Gastrocnemius medialis (tissue), 4 donors: ENCODE data around the gene TBXA2R. TPM values are rescaled to one million over a fixed set of nuclear protein-coding genes. Genes with fewer than 3 reads are reported as not detected.

Experiments used
- ATAC-seq, 2 donors: fragments of 150-250 bp; one replicate each; pipeline ENCODE4 v1.9.1; 2016
- DNase-seq, 2 donors: peaks; one replicate each; pipeline ENCODE4 v3.0.0-alpha.2; 2019
- H3K27ac ChIP-seq, 4 donors: fragments of 200-600 bp; sonication (generic); 1 replicate in 1 of 4; 2 replicates in 3 of 4; pipeline ENCODE4 v1.5.1; 2016 to 2018; ENCODE audit warnings: mild to moderate bottlenecking in 2 of 4, moderate library complexity in 1 of 4
- H3K27me3 ChIP-seq, 3 donors: fragments of 200-600 bp; sonication (generic) in 2 of 3; 1 replicate in 1 of 3; 2 replicates in 2 of 3; pipeline versions ENCODE4 v1.5.1 to v1.6.0; 2016 to 2019; ENCODE audit warnings: mild to moderate bottlenecking in 1 of 3, moderate library complexity in 1 of 3
- H3K36me3 ChIP-seq, 2 donors: fragments of 200-600 bp; sonication (generic) in 1 of 2; one replicate each; pipeline ENCODE4 v1.5.1; 2017 to 2018
- H3K4me1 ChIP-seq, 2 donors: fragments of 200-600 bp; sonication (generic) in 1 of 2; one replicate each; pipeline ENCODE4 v1.5.1; 2016 to 2017; ENCODE audit warnings: mild to moderate bottlenecking in 2 of 2
- H3K4me3 ChIP-seq, 4 donors: fragments of 200-600 bp; sonication (generic) in 3 of 4; 1 replicate in 1 of 4; 2 replicates in 3 of 4; pipeline ENCODE4 v1.5.1; 2016 to 2019; ENCODE audit warnings: mild to moderate bottlenecking in 2 of 4
- H3K9me3 ChIP-seq, 3 donors: fragments of 200-600 bp; sonication (generic) in 2 of 3; 1 replicate in 1 of 3; 2 replicates in 2 of 3; pipeline ENCODE4 v1.5.1; 2016 to 2019
- POLR2A ChIP-seq, 2 donors: fragments of 450-650 bp; IDR thresholded peaks; one replicate each; pipeline ENCODE4 v1.6.1; 2017; ENCODE audit warnings: antibody characterized with exemption in 2 of 2, mild to moderate bottlenecking in 2 of 2, moderate library complexity in 2 of 2
- in situ Hi-C, 4 donors: fragments of 200-750 bp; cut with MboI; loops; one replicate each; pipeline versions ENCODE4 v1.15.0 to v1.8.0; 2017; ENCODE audit warnings: low sequenced_read_pairs in 4 of 4
- intact Hi-C: fragments of 100-400 bp; cut with DNase I; formaldehyde crosslinking; loops from one replicate; pipeline ENCODE4 v1.15.1; 2023; ENCODE audit warnings: low total_unique reads
- total RNA-seq, 4 donors: library from RNA; depleted of rRNA; stranded (reverse); fragments of >200 nt; gene quantifications; one replicate each; pipeline versions ENCODE4 v1.1.0 to v1.2.3, GENCODE V29; 2016
- TF ChIP-seq, protein P1 (sequence below), 5 experiments: fragments of 450-650 bp in 3 of 5; fragments of 200-600 bp in 2 of 5; sonication (generic) in 2 of 5; IDR thresholded peaks in 4 of 5; conservative IDR thresholded peaks in 1 of 5; 1 replicate in 4 of 5; 2 replicates in 1 of 5; pipeline ENCODE4 v1.5.1; 2016 to 2019; ENCODE audit warnings: antibody characterized with exemption in 5 of 5, mild to moderate bottlenecking in 3 of 5, moderate library complexity in 3 of 5

TBXA2R gene
- total RNA-seq, 4 donors from 2014 or later: 0.36 to 1.2 (median 0.51) TPM; not detected in 1

DNA sequence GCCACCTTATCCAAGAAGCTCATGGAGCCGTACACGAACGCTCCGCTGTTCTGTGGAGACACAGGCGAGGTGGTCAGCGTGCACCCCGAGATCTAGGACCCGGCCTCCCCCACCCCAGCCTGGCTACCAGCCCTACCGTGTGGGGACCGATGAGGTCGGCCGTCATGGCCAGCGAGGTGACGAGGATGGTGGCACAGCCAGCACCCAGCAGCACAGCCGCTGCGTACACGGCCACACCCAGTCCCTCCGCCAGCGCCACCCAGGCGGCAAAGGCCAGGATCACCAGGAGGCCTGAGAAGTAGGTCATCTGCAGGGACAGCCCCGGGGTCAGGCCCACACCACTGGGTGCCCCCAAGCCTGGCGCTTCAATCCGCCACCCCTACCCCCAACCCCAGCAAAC lies 60.6 kb downstream of the TBXA2R start:
- no peaks in the 10 kb centered on the region for H3K36me3 ChIP-seq
- no peaks in the 10 kb centered on the region for H3K4me1 ChIP-seq
- in situ Hi-C loops (no loop called here), intact Hi-C loops (loop anchor here (5.0 kb wide), 1 partner anchor 36 kb away; no protein-coding TSS in a partner anchor)
- ATAC-seq (no peak), DNase-seq (no peak)
- H3K9me3 ChIP-seq: no peaks in the 10 kb centered on the region
- no peak overlapping the region for H3K4me3 ChIP-seq
- TF ChIP-seq, protein P1, sequence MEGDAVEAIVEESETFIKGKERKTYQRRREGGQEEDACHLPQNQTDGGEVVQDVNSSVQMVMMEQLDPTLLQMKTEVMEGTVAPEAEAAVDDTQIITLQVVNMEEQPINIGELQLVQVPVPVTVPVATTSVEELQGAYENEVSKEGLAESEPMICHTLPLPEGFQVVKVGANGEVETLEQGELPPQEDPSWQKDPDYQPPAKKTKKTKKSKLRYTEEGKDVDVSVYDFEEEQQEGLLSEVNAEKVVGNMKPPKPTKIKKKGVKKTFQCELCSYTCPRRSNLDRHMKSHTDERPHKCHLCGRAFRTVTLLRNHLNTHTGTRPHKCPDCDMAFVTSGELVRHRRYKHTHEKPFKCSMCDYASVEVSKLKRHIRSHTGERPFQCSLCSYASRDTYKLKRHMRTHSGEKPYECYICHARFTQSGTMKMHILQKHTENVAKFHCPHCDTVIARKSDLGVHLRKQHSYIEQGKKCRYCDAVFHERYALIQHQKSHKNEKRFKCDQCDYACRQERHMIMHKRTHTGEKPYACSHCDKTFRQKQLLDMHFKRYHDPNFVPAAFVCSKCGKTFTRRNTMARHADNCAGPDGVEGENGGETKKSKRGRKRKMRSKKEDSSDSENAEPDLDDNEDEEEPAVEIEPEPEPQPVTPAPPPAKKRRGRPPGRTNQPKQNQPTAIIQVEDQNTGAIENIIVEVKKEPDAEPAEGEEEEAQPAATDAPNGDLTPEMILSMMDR (IDR thresholded peaks at IDR 0.05 in 4 of 5, conservative IDR thresholded peaks at IDR 0.05 in 1 of 5): no peak
- TF ChIP-seq POLR2A (IDR thresholded peaks at IDR 0.05): no peak
- H3K27ac ChIP-seq: no peak overlapping the region
- no peaks in the 10 kb centered on the region for H3K27me3 ChIP-seq

DNA sequence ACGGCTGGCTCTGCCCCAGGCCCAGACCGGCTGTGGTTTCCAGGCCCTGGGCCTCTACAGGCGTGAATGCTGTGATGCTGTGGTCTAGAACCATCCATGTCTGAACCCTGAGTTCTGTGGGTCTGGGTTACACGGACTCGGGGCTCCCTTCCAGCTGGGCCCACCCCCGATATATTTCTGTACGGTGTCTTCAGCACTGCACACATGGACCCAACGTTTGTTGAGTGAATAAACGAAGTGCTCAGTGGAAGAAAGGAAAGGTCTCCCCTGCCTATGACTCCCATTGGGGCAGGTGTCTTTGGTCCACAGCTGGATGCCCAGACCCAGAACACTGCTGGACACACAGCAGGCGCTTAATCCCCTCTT lies 61.0 kb downstream of the TBXA2R start:
- in situ Hi-C loops: no loop called here
- Histone ChIP-seq H3K4me3 (no peak overlapping the region), H3K27me3 (no peaks in the 10 kb centered on the region), H3K4me1 (no peaks in the 10 kb centered on the region), H3K27ac (no peak overlapping the region), H3K9me3 (no peaks in the 10 kb centered on the region), H3K36me3 (no peaks in the 10 kb centered on the region)
- DNase-seq (no peak), ATAC-seq (no peak)
- TF ChIP-seq POLR2A (IDR thresholded peaks at IDR 0.05): no peak
- TF ChIP-seq, protein P1 (IDR thresholded peaks at IDR 0.05 in 4 of 5, conservative IDR thresholded peaks at IDR 0.05 in 1 of 5): no peak
- intact Hi-C loops: loop anchor here (2.0 to 5.0 kb wide), 2 partner anchors 37 to 73 kb away; no protein-coding TSS in a partner anchor

DNA sequence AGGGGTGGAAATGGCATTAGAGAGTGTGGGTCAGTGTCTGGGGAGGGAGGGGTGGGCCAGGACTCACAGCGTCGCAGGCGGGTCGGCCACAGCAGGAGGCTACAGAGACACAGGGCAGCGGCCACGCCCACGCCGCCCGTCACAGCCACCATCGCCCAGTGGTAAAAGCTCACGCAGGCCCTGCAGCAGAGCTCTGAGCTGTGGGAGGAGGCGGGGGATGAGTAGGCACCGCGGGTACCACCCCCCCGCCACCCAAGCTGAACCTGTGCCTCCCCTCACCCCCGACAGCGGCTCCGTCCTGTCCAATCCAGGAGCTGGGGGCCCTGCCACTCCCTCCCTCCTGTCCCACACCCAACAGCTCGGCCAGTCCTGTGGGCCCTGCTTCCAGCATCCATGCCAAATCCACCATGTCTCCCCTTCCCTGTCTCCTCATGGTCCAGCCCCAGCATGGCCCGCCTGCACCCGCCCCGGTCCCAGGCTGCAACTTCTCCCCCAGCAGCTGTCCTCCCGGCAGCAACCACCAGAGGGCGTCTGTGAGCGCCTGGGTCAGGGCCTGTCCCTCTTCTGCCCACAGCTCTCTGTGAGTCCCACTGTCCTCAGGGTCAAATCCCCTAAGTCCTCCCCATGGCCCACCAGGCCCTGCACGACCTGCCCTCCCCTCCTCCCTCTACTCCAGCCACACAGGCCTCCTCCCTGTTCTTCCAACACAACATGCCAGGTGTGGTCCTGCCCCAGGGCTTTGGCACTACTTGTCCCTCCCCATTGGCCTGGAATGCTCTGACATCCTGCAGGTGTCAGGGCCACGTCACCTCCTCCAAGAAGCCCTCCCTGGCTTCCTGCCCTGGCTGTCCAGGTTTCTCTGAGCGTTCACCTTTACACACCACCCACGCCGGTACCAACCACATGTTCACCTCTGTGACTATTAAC lies 61.7 kb downstream of the TBXA2R start:
- H3K36me3 ChIP-seq: no peaks in the 10 kb centered on the region
- H3K4me1 ChIP-seq: no peaks in the 10 kb centered on the region
- no peak for TF ChIP-seq POLR2A (IDR thresholded peaks at IDR 0.05)
- TF ChIP-seq, protein P1 (IDR thresholded peaks at IDR 0.05 in 4 of 5, conservative IDR thresholded peaks at IDR 0.05 in 1 of 5): peak; percentile 86 to 96 (median 95)
- H3K9me3 ChIP-seq: no peaks in the 10 kb centered on the region
- intact Hi-C loops: loop anchor here (2.0 to 5.0 kb wide), 2 partner anchors 37 to 74 kb away; no protein-coding TSS in a partner anchor
- H3K4me3 ChIP-seq: no peak overlapping the region
- H3K27ac ChIP-seq: no peak overlapping the region
- in situ Hi-C loops: no loop called here
- no peaks in the 10 kb centered on the region for H3K27me3 ChIP-seq
- peak; percentile 39 to 65 for DNase-seq
- ATAC-seq: peak; percentile 66 to 85

Other genes starting within 250 kb of the TBXA2R start
- 100 to 1,000 TPM in 3 of 4 donors, 10 to 100 TPM in 1; 90.2 to 403 (median 348) TPM for gene NFIC, start 240.3 kb downstream of the TBXA2R start, total RNA-seq
- gene SMIM24, start 126.3 kb downstream of the TBXA2R start, total RNA-seq: not detected
- not detected for gene SMIM44, start 123.4 kb downstream of the TBXA2R start, total RNA-seq
- 10 to 100 TPM; 15.3 to 59.5 (median 42.8) TPM for gene DOHH, start 106.2 kb downstream of the TBXA2R start, total RNA-seq
- 10 to 100 TPM; 15.9 to 32.0 (median 21.0) TPM for gene FZR1, start 100.6 kb downstream of the TBXA2R start, total RNA-seq
- not detected for gene TEKTIP1, start 67.7 kb downstream of the TBXA2R start, total RNA-seq
- 10 to 100 TPM; 22.3 to 77.3 (median 48.7) TPM for gene MFSD12, start 49.3 kb downstream of the TBXA2R start, total RNA-seq
- gene HMG20B, start 33.9 kb downstream of the TBXA2R start, total RNA-seq: 10 to 100 TPM; 31.4 to 61.1 (median 36.6) TPM
- 1 to 10 TPM in 1 of 4 donors, under 1 TPM in 3; 0.15 to 1.1 (median 0.33) TPM for gene GIPC3, start 21.4 kb downstream of the TBXA2R start, total RNA-seq
- 10 to 100 TPM; 19.5 to 28.4 (median 27.4) TPM for gene CACTIN, start 19.9 kb upstream of the TBXA2R start, total RNA-seq
- 10 to 100 TPM in 3 of 4 donors, 1 to 10 TPM in 1; 8.2 to 18.0 (median 17.3) TPM for gene PIP5K1C, start 93.6 kb upstream of the TBXA2R start, total RNA-seq
- gene TJP3, start 101.5 kb upstream of the TBXA2R start, total RNA-seq: 1 to 10 TPM in 3 of 4 donors, under 1 TPM in 1; 0.67 to 3.7 (median 1.7) TPM
- 10 to 100 TPM; 14.0 to 29.6 (median 27.4) TPM for gene APBA3, start 154.8 kb upstream of the TBXA2R start, total RNA-seq
- gene MRPL54, start 155.8 kb upstream of the TBXA2R start, total RNA-seq: 10 to 100 TPM; 23.3 to 86.3 (median 63.3) TPM
- not detected for gene RAX2, start 165.4 kb upstream of the TBXA2R start, total RNA-seq
- 1 to 10 TPM in 1 of 4 donors, not detected in 3; 1.7 TPM for gene MATK, start 179.5 kb upstream of the TBXA2R start, total RNA-seq